ENCODE results near the gene FAM117A.

The FAM117A gene

GRCh38 chr17:49707246-49707607 lies 56.7 kb downstream of the FAM117A start:
- no peak for DNase-seq

DNA sequence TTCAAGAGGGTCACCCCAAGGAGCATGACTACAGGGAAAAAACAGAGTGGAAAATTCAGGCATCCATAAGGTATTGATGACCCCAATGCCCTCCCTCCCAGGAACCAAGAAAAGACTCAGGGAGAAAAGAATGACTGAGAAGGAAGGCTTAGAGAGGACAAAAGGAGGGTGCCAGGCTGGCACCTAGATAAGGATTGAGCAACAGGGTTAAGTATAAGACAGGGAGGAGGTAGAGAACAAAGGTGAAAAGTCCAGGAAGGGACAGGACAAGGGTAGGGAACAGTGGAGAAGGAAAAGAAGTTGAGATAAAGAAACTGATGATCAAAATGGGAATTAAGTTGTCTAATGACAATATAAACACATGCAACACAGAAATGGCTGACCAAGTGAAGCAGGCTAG lies 58.7 kb downstream of the FAM117A start:
- no peak for DNase-seq

DNA sequence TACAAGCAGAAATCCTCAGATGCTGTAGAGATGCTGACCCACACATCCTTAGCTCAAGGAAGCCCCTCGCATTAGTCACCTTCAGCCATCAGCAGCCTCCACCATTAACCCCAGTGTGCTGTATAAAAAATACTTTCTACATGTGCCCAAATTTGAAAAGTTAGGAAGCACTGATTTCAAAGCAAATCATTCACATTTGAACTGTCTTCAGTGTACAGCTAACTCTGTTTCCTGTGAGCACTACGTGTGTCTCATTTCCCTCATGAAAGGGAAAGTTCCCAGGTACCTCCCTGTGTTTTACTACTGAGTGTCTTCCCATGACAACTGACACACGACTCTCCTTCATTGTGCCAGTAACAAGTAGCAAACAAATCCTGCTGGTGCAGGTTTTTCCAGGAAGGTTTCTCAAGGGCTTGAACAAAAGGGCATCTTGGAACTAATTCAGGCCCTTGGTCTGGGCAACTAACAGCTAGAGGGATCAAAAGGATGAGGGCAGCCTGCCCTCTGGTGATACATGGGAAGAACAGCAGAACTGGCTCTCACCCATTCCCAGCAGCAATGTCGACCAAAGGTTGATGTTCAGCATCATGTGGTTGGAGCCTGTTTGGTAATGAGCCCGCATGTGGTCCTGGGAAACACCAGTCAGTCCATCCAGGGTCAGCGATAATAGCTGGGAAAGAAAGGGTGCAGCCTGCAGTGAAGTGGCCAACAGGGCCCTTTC lies 60.2 kb downstream of the FAM117A start:
- DNase-seq, result no peak

DNA sequence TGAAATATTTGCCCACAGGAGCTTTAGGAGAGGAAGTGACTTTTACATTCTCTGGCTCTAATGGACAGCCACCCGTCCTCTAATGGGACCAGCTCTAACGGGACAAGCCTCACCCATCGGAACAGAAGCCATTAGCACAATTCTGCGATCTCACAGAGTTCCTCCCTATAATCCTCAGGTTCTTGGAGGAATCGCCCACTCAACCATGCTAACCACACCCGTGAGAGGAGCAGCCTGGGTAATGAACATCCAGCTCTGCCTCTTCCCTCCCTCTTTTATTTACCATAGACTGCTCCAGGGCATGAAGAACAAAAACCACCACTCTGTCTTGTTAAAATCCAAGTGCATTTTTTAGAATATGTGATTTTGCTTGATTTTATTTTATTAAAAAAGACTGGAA lies 63.0 kb downstream of the FAM117A start:
- DNase-seq, result no peak

DNA sequence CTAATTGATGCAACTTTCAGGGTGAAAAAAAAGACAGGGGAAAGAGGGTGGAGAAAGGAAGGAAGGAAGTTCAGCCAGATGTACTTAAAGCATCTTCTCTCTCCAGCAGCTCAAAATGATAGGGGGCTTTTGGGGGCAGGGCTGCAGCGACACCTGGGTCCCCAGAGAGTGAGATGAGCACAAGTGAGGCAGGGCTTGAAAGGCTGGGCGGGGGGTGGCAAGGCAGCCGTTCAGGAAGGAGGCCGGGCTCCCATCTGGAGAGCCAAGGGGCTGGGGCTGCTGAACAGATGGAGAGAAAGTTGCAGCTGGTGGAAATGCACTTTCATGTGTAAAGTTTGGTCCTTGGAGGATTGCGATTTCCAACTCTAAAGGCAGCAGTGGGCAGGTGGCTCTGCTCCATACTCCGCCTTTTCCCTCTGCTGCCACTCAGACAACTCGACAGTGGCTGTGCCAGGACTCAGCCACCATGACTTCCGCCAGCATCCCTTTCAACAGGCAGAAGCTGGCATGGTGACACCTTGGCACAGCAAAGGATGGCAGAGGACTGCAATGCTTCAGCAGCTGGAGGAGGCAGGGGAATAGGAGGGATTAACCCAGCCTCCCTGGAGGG lies 63.9 kb downstream of the FAM117A start:
- no peak for DNase-seq

DNA sequence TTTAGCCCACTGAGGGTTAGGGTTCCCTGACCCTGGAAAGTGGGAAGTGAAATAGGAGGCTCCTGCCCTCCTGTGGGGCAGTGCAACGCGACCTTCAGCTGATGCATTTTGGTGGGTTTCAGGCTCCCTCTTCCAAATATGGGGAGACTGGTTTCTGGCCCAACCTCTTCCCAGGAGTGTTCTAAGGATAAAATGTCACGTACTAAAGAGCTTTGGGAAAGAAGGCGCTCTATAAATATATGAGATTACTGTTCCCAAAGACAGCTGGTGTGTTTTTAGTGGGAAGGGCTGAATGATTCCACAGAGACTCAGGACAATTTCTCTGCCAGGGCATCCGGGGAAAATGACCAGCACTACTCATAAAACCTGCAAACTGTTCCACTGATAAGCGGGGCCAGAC lies 65.9 kb downstream of the FAM117A start:
- no peak for DNase-seq

- DNase-seq, result no peak
These were observed 67.6 kb downstream of the FAM117A start for GRCh38 chr17:49696233-49696761.

DNA sequence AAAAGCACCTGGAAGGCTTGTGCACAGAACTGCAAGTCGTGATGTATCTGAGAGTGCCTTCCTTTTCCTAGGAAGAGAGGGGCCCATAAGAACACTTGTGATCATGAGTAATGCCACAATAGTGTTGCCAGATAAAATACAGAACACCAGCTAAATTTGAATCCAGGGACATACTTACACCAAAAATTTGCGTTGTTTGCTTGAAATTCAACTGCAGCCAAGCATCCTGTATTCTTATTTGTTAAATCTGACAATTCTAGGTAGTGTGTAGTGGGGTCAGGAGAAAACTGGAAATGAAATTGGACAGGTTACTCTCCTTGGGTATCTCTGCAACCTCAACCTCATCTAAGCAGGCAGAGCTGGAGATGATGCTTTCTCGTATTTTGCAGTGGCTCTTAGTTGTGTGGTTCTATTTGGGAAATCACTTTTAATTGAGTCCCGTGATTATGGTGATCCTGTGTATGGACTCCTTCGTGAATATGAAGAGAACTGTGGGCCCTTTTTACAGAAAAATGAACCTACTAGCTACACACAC lies 68.2 kb downstream of the FAM117A start:
- DNase-seq, result no peak

DNA sequence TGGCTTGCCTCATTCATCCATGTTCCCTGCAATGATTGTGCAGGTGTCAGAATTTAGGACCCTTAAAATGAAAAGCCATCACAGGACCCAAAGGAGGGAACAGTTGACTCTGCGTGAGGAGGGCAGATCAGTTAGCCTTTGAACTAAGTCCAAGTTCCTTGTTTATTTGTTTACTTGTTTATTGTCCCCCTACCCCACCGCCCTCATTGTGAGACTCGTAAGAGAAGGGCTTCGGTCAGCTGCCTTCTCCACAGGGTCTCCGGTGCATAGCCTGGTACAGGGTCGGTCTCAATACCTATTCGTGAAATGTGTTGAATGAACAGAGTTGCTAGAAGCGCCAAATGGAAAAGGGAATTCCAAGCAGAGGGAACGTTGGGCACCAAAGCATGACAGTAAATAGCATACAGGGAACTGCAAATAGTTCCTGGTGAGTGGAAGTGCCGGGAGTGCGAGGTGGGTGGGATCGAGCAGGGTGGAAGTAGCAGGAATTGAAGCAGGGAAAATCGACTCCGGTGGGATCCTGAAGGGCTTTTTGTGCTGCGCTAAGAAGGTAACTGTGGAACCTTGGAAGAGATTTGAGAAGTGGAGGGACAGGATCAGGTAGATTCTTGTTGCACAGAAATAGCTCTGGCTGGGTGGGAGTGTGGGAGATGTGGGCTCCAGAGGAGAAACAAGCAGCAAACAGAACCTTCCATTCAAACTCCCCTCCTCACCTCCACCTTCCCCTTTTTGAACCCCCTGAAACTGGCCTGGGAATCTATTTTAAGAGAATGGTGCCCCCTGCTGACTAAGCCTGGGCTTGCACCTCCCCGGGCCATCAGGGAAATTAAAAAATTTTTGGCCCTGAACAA lies 68.9 kb downstream of the FAM117A start:
- DNase-seq, result peak; percentile 46

DNA sequence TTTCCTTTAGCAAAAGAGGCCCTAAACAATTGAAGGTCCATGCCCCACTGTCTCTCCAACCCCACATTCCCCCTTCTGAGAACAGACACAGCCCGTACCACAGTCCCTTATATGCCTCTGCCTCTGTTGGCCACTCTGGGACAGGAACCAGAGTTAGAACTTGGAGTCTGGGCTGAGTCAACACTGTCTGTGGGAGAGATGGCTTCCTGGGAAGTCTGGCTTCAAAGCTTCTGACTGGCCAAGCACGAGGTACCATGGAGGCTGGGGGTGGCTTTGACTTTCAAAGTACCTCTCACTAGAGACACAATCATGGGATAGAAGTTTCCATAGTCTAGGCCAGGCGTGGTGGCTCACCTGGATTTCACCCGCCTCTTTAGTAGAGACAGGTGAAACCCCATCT lies 71.2 kb downstream of the FAM117A start:
- DNase-seq, result no peak

DNA sequence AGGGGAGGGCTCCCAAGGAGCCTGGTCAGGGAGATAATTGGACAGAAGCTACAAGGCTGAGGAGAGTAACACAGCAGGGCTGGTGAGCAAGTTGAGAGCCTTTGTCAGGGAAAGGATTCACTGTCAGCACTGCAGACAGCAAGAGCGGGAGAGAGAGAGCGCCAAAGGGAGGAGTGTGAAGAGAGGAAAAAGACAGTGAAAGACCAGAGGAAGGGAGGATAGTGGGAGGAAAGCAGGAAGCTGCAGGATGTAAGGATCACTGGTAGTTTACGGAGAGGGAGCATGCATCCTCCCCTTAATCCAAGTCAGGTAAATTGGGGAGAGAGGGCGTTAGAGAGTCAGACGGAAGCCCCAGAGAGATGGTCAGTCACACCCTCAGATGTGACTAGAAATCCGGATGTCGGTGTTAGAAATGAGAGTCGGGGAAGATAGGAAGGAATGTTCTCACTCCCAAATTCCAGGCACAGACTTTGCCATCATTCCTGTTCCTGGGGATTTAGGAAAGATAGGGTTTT lies 72.2 kb downstream of the FAM117A start:
- no peak for DNase-seq

DNA sequence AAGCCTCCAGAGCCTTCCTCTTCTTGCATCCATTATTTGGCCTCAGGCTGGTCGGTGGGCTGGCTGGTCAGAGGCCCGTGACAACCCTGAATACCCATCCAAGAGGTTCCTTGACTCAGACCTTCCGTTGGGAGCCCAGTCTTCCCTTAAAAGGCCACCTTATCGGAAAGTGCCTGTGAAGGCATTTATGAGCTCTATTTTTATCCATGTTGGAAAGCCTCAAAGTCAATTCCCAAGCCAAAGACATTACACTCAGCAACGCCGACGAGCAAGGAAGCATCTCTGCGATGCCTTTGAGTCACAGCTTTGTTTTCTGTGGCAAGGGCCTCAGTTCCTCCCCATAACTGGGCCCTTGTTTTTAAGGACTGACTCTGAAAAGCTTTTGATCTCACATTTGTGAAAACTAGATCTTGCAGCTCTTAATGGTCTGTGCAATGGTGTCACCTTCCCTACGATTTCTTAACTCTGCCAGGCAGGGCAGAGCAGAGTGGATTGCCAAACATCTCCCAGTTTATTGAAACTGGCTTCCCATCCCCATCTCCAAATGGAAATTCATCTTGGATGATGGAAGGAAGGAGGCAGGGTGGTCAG lies 72.8 kb downstream of the FAM117A start:
- no peak for DNase-seq

- DNase-seq, result no peak
These were observed 73.7 kb downstream of the FAM117A start for GRCh38 chr17:49690256-49690655.

- DNase-seq, result no peak
These were observed 75.1 kb downstream of the FAM117A start for GRCh38 chr17:49688848-49689247.

DNA sequence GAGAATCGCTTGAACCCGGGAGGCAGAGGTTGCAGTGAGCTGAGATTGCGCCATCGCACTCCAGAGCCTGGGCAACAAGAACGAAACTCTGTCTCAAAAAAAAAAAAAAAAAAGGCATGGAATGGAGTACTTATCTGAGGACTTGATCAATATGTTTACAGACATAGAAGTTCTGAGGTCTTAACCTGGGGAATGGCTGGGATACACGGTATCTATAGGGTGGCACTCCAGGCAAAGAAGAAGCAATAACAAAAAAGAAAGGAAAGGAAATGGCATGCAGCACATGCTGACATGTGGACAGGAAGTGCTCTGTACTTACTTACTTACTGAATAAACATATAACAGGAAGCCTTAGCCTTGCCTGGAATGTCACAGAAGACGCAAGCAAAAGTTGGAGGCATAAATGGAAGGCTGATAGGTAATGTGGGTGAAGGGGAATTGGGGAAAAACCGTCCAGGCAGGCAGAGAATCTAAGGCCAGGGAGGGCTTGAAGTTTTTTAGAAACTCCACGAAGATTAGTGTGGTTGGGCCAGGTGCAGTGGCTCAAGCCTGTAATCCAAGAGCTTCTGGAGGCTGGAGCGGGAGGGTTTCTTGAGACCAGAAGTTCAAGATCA lies 75.9 kb downstream of the FAM117A start:
- DNase-seq, result no peak

GRCh38 chr17:49681106-49681979 lies 82.6 kb downstream of the FAM117A start:
- DNase-seq, result no peak

DNA sequence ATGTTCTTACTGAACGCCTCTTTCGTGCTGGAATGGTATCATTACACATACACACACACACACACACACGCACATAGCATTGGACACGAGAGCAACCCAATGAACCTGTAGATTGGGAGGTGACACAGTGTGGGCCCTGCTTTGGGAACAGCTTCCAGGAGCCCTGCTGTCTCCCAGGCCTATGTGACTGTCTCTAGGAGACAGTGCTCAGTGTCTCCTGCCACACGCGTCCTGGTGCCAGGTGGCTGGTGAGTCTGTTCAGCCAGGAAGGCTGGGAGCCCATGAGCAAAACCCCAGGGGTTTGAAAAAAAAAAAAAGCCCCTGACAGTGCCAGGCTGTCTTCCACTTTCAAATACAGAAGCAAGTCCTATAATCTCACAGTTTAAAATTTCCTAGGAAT lies 83.6 kb downstream of the FAM117A start:
- no peak for DNase-seq

DNA sequence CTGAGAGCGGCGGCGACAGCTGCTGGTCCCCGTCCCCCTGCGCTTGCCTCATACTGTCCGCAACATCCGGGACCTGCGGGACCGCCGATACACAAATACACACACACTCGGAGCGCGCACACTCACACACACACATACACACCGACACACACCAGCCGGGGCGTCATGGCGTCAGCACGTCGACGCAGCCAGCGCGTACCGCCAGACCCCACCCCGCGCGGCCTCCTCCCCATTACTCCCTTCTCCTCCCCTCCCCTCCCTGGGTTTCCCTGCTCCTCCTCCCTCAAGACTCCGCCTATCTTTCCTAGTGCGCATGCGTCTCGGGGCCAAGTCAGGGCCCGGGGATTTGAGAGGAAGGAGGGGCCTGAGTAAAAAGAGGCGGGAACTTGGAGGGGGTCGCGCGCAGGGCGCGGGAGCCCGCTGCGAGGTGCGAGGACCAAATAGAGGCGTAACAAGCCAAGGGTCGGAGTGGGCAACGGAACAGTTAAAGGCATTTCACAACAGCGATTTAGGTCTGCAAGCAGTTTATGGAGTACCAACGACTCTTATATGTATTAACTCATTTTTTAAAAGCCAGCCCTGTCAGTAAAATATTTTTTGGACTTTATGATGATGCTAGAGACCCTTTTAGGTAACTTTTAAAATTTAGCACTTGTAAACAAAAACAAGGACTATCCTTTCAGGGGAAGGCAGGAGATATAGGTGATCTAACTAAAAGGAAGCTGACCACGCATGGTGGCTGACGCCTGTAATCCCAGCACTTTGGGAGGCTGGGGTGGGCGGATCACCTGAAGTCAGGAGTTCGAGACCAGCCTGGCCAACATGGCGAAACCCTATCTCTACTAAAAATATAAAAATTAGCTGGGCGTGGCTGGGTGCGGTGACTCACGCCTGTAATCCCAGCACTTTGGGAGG lies 85.7 kb downstream of the FAM117A start, which contains the start of gene SPOP:
TSS of gene SPOP (minus strand) at position 165 of the 915 bp plus-strand sequence. CDS start 55,287 bp downstream, outside the sequence.
- peak; percentile 97 for DNase-seq

DNA sequence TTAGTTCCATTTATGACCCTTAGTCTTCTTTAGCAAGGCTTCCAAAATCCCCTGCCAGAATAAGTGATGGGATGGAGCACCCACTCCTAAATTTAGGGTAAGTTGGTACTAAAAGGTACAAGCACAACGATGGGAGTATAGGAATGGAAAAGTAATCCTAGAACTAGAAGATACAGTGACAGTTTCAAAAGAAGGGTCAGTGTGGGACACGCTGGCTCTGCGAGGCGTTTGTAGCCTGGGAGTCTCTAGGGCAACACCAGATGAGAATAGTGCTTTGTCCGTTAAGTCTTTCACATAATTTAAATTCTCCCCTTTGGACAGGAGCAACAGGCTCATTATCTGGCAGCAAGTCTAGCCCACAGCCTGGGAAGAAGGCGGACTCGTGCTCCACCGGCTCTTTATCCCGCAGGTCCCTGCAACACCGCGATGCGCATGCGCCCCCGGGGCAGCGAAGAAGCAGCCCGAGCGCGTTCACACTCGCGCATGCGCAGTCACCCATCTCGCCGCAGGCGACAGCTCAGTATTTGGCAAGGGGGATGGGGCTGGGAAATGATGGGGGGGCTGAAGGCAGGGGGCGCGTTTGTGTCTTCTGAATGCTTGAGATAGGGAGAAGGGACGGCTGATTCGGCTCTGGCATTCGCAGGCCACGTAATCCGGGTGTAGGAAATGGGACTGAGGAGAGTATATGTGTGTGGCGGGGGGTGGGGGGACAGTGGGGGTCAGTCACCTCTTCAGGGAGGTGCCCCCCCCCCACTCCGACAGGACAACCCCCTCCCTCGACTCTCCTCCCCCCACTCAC lies 86.6 kb downstream of the FAM117A start:
- DNase-seq, result peak; percentile 78

All from DMS79 treated with DMSO at 0.1 percent for 48 hours (cell line).